Stimulated activated CD8-positive, alpha-beta memory T cell treated with anti-CD3 and anti-CD28 coated beads, Interleukin-15, amount 100 ng/mL, for 48 hours (primary cell): ENCODE data around the gene DPM3.
"Not testable (repeated sequence)": the region's sequence is repeated elsewhere in the genome, so short reads cannot be mapped to it uniquely, and the experiment has no call there.

ENCODE experiments used
- DNase-seq, 2 donors: peaks; one replicate each; pipeline ENCODE4 v3.0.0-alpha.2; 2020; ENCODE audit warnings: low read depth in 2 of 2

DPM3 gene

DNA sequence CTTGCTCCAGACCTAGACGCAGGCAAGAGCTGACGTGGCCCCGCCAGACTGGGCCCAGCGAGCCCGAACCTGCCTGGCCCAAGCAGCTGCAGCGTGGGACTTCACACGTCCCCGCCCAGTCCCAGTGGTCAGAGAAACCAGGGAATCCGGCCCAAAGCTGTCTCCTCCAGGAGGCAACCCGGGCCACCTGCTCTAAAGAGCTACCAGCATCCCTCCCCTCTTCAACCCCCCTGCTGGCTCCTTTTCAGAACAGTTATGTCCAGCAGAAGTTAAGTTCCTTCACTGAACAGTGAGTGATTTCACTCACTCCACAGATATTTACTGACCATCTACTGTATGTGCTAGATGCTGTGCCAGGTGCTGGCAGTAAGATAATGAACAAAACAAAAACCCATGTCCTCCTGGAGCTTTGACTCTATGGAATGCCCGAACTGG, 14.8 kb downstream of the DPM3 start:
- DNase-seq: no peak

DNA sequence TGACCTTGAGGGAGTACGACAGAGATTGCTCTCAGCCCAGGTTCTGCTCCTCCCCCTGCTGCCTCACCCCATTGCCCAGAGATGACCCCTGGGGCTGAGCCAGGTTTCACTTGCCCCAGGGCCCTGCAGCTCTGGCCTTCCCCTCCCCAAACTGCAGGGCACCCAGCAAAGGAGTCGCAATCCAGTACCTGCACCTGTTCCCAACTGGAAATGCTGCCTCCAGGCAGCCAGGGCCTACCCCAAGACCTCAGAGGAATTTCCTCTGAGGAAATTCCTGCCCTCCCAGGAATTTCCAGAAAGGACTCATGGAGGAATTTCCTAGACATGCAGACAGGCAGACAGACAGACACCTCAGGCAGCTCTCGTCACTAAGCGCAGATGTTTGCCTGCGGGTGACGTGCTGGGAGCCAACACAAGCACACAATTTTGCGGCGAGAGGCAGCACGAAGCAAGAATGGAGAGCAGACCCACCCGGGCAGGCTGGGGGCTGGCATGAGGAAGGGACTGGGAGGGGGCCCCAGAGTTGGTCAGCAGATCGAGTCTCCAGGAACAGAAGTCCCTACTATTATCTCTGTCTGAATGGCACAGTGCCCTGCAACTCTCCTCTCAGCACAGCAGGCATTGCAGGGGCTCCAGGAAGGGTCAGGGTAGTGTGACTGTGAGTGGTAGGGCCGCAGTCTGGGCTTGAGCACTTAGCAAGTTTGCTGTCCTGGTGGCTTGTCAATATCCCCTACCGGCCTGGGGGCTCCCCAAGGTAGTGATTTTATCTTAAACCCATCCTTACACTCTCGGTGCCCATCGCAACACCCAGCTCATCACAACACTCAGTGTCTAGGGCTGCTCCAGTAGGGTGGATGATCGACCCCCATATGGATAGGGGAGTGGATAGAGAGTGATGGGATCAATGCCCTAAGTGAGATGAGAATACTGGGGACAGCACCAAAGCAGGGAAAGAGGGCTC, 15.5 kb downstream of the DPM3 start:
- no peak for DNase-seq

DNA sequence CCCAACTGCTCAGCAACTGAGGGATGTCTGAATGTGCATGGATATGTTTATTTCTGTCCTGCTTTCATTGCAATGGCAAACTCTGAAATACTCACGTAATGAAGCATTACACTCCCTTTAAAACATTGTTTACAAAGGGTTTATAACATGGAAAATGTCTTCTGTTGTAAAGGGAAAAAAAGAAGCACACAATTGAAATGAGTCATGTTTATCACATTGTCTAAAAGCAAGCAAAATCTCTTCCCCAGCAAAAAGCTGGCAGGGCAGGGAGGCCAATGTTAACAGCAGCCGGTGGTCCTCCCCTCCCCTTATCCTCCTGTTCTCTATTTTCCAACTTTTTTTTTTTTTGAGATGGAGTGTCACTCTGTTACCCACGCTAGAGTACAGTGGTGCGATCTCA, 16.5 kb downstream of the DPM3 start:
- no peak for DNase-seq

DNA sequence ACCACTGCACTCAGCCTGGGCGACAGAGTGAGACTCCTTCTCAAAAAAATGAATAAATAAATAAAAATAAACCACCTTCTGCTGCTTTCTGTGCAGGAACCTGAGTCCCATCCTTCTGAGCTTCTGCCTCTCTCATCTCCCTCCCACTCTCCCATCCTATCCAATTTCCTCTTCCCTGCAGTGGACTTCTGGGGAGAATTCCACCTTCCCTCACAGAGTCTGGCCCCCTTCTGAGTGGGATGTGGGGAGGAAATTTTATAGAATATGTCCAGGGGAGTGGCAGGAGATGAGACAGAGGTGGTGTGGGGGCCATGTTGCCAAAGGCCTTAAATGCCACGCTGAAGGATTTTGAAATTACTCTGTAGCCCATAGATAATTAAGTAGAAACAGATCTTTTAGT, 18.0 kb downstream of the DPM3 start:
- no peak for DNase-seq

DNA sequence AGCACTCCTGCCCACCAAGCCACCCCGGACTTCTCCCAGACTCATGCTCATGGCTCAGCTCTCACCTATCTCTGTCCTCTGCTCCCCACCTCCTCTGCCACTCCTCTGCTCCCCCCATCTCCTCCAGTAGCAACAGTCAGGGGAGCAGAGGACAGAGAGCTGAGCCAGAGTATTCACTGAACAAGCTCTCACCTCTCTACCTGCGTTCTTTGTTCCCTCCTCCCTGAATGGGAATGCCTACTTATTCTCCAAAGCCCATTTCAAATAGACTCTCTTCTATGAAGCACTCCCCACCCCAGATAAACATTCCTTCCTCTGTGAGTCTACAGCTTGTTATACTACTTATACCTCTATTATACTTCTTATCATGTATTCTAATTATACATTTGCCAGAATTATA, 19.1 kb downstream of the DPM3 start:
- no peak for DNase-seq

DNA sequence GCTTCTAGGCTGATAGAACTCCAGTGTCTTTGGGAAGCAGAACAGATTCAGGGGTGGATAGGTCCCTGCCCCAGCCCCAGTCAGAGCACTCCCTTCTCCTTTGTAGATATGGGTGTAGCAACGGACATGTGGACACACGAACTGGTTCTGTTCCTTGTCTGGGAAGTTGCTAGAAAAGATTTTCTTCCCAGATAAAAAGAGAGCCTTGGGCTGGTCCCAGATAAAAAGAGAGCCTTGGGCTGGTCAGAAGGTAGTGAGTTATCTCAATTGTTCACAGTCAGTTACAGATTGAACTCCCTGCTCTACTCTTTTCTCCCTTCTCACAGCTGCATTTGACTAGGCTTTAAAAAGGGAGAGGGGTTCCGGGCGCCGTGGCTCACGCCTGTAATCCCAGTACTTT, 20.1 kb downstream of the DPM3 start:
- DNase-seq: no peak

DNA sequence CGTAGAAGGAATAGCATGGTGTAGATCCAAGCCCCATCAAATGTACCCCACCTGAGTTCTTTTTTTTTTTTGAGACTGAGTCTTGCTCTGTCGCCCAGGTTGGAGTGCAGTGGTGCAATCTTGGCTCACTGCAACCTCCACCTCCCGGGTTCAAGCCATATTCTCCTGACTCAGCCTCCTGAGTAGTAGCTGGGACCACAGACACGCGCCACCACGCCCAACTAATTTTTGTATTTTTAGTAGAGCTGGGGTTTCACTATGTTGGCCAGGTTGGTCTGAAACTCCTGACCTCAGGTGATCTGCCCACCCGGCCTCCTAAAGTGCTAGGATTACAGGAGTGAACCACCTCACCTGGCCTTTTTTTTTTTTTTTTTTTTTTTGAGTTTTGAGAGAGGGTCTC, 22.2 kb downstream of the DPM3 start:
- not testable (repeated sequence) for DNase-seq

DNA sequence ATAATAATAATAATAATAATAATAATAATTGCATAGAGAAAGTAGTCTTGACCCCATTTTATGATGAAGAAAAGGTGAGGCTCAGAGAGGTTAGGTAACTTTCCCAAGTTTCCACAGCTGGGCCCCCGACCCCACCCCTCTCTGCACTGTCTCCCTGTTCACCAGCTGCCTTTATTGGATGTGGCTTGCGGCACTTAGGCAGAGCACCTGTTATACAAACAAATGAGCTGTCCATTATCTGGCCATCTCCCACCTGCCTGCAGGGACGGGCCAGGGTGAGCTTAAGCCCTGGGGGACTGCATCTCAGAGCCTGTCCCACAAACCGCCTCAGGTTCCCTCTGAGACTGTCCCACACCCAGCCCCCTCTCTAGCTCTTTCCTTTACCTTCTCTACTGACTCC, 22.7 kb downstream of the DPM3 start:
- DNase-seq: no peak

DNA sequence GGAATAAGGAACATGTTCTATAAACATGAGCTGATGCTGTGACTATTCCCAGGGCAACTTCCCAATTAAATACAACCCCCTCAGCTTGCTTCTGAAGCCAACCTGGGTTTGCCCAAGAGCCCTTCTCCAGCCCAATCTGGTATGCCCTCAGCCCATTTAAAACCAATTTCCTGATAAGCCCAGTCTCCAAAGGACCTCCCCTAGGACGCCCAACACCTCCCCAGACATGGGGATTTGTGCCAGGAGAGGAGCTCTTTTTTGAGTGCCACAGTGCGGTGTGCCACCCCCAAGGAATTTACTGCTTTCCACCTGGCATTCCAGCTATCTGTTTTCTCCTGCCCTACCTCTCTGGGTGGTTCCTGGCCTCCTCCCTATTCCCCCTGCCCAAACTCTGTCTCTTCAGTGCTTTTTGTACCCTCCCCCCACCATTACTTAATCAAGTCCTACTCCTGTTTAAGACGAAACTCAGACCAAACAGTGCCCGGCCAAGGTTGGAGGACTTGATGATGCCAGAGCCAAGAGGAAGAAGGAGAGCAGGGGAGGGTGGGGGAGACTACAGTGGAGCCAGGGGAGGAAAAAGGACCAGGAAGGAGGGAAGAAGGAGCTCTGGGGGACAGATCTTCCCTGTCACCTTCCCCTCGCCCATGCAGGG, 24.1 kb downstream of the DPM3 start:
- no peak for DNase-seq

DNA sequence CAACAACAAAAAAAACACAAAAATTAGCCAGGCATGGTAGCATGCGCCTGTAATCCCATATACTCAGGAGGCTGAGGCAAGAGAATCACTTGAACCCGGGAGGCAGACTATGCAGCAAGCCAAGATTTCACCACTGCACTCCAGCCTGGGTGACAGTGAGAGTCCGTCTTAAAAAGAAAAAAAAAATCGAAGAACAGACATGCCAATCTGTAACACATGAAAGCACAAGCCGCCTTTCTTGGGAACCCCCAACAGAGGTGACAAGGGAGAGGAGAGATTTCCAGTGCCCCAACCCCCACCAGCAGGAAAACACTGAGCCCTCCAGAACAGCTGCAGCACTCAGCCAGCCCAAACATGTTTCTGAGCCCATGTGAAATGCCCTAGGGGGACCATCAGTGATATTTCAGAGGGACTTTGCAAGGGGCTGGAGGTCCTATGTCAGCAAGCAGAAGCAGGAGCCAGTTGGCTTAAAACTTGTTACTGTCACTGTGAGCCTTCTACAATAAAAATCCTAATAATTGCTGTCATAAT, 26.8 kb downstream of the DPM3 start:
- DNase-seq: no peak

DNA sequence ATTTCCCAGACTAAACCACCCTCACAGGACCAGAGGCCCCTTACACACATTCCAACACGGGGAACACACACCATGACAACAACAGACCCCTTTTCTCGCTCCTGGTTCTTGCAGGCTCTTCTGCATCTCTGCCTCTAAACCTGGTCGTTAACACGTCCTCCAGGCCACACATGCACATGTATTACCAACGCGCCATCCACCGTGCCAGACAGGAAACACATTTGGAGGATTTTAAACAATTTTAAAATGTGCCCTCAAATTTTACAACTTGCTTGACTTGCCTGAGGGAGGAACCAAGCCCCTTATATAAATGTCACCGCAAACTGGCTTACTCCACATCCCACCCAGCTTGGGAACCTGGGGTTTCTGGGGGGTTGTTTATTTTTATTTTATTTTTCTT, 29.5 kb downstream of the DPM3 start:
- no peak for DNase-seq

DNA sequence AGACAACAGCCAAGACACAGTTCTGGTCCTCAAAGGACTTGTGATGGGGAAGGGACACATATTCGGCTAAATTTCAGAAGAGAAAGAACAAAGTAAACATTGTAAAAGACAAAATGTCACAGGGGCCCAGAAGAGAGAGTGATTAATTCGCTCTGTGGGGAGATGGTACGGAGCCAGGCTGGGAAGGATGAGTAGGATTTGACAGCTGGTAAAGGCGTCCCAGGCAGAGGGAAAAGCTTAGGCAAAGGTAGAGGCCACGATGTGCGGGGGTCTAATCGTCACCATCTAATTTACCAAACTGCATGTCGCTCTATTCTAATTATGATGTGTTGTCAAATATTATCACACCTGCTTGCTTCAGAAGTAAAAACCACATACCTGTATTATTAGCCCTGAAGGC, 29.9 kb downstream of the DPM3 start:
- no peak for DNase-seq

DNA sequence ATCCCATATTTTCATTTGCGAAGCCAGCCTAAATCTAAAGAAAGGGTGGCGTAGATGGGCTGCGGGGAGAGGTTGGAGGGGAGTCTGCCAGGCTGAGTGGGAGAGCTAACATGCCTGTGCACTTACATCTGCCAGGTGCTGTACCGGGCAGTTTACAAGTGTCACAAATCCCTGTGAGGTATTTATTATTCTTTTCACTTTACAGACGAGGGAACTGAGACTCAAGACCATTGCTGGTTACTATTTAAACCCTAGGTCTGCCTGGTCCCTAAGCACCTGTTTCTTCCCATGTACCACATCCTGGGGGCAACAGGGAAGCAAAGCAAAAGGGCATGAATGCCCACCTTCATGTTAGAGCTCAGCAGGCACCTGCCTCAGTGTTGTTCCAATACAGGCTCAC, 32.0 kb downstream of the DPM3 start:
- DNase-seq: no peak

DNA sequence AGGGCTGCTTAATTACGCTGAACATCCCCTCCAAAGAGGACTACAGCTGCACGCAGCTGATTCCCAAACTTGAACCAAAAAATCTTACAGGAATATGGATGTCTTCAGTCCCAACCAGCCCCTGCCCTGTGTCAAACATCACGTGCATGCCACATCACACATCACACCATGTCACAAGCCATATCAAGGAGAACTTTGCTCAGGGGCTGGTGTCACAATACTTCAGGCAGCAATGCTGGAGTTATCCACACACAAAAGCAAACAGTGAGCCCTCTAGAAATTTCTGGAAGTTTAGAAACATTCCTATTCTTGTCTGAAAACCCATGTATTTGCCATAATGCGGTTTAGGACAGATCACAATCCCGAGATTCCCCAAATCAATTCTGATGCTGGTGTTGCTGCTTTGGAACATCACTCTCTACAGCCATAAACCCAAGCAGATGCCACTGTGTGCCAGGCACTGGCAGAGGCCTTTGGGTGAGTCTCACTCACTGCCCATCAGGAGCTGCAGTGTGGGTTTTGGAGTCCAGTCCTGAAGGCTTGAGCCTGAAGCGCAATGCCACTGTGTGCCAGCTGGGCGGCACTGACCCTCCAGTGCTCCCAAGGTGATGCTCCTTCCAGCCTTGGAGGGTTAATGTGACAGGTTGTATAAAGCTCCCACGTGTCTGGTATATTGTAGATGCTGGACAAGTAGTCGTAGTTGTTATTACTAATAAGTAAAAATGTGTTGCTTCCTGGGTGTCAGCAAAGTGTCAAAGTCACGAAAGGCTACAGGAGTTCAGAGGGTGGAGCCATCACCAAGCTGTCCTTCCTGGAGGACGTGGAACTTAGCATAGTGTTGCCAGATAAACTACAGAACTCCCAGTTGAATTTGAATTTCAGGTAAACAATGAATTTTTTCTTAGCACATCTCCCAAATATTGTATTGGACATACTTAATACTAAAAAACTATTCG, 32.7 kb downstream of the DPM3 start:
- DNase-seq: no peak

DNA sequence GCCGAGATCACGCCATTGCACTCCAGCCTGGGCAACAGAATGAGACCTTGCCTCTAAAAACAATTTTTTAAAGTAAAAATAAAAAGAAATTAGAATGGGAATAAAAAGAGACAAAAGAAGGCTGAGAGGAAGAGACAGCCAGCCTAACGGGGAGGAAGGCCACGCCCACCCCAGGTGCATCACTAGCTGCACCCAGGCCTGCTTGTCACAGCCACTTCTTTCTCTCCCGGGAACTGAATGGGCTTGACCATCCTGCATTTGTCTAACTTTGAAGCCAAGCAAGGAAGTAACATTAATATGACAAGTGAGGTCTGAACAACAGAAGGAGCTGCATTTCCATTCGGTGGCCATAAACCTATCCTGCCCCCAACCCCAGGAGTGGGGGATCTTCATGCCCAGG, 33.5 kb downstream of the DPM3 start:
- no peak for DNase-seq

DNA sequence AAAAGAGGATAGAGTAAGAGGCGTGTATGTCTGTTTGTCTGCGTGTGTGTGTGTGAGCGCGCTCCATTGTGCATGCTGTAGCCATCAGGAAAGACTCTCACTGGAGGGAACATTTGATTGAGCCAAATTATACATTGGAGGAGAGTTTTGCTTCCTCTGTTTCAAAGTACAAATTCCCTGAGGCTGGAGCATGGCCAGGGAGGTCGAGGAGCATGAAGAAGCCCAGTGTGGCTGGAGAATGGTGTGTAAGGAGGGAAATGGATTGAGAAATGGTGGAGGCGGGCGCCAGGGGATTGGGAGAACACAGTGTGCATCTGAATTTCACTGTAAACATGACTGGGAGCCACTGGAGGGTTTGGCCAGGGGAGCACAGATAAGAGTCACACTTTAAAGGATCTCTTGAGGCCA, 34.7 kb downstream of the DPM3 start:
- no peak for DNase-seq

DNA sequence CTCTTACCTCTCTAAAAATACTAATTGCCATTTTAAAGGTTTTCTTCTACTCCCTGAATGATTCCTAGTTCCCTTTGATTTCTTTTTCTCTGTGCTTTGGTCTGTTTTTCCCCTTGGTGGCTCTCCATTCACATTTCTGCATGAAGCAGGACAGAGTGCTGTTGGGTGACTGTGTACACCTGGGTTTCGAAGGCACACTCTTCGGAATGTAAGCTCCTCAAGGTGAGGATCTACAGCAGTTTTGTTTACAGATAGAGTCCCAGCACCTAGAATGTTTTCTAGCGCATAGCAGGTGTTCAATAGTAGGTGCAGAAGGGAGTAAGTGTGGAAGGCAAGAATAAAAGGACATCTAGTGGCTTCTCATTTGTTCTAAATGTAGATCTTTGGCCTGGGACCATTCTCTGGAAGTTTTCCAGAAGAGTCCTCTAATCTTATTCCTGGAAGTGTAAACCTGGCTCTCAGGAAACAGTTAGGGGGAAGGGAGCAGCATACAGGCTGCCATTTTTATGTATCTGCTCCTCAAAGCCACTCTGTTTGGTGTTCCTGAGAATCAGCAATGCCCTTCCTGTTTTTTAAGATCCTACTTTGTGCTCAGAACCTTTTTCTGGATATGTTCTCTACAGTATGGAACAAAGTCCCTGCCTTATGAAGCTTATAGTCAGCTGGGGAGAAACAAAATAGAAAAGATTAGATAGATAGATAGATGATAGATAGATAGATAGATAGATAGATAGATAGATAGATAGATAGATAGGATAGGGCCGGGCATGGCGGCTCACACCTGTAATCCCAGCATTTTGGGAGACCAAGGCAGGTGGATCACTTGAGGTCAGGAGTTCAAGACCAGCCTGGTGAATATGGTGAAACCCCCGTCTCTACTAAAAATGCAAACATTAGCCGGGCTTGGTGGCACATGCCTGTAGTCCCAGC, 35.5 kb downstream of the DPM3 start:
- DNase-seq: no peak

DNA sequence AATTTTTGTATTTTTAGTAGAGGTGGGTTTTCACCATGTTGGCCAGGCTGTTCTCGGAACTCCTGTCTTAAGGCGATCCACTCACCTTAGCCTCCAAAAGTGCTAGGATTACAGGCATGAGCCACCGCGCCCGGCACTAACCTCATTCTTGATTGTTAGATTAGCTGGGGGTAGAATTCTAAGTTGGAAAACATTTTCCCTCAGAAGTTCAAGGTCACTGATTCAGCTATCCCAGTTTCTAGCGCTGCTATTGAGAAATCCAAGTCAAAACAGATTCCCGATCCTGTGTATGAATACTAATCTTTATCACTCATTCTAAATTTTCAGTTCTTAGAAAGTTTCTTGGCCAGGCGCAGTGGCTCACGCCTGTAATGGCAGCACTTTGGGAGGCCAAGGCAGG, 37.0 kb downstream of the DPM3 start:
- DNase-seq: no peak

DNA sequence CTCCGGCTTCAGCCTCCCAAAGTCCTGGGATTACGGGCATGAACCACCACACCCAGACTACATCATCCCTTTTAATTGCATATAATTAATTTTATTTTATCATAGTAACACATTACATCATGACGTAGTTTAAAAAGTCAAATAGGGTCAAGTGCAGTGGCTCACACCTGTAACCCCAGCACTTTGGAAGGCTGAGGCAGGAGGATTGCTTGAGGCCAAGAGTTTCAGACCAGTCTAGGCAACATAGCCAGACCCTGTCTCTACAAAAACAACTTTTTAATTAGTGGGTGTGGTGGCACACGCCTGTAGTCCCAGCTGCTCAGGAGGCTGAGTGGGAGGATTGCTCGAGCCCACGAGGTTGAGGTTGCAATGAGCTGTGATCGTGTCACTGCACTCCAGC, 41.0 kb downstream of the DPM3 start:
- no peak for DNase-seq

DNA sequence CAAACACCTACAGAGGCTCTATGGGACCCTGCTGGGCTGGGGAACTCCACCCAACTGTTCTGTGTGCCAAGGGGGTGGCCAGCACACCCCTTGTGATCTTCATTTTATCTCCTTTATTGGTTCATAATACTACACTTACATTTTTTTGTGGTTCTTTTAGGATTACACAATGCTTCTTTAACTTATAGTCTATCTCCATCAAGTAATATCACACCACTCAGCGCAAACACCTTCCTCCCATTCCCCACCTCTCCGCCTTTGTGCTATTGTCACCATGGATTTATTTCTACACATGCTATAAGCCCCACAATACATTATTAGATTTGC, 45.7 kb downstream of the DPM3 start:
- DNase-seq: no peak
